ENCODE results near the gene MYO7B. TPM values are rescaled to one million over a fixed set of nuclear protein-coding genes. Genes with fewer than 3 reads are reported as not detected.

Gene MYO7B
- total and polyA plus RNA-seq, 7 donors: 0.28 to 0.61 (median 0.49) TPM

DNA sequence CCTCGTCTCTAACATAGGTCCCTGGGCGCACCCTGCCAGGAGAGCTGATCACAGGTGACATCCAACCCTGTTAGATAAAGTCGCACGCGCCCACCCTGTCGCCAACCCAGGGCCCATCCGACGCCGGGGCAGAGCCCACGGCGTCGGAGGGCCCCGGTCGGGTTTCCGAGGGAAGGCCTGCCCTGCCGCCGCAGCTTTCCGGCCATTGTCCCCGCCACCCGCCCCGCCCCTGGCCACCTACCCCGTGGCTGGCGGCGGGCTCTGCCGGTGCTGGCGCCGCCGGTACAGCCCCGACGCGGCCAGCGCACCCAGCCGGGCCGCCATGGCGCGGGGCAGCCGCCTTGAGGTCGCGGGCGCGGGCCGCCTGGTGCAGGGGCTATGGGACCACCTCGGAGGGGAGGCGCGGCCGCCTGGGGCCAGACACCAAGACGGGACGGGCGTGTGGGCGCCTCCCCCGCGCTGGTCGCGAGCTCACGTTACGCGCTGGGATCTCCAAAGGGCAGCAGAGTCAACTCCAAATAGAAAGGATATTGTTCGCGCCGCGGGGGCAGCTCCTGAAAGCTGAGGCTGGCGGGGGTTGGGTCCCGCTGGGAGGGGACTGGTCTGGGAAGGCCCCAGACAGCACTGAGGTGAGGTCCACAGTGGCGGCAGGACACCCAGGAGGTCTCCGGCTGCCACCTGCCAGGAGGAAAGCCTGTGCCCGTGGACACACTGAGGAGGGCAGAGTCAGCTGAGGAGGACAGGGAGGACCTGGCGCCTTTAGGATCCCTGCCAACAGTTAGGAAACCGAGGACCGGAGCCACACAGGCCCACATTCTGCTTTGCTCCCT is 128.8 kb downstream of the MYO7B start:
- peaks cover 6% of the 10 kb centered on the region for H3K4me1 ChIP-seq
- H3K9me3 ChIP-seq: no peaks in the 10 kb centered on the region
- WGBS, 3 donors: 13 to 27% (median 14%) methylated on average over 43 to 69 of the region's 69 CpGs
- peak overlapping the region; percentile 58 for H3K4me3 ChIP-seq
- DNase-seq: no peak
- H3K36me3 ChIP-seq (ENCODE audit: insufficient read depth in 1 of 2, low read depth in 1 of 2): no peaks in the 10 kb centered on the region
- H3K27ac ChIP-seq: peak overlapping the region; percentile 61
- H3K27me3 ChIP-seq (ENCODE audit: insufficient read depth in 3 of 3, low read length in 2 of 3): peaks cover 0 to 1% (median 0%) of the 10 kb centered on the region in 3 donors
- TF ChIP-seq, protein P1, sequence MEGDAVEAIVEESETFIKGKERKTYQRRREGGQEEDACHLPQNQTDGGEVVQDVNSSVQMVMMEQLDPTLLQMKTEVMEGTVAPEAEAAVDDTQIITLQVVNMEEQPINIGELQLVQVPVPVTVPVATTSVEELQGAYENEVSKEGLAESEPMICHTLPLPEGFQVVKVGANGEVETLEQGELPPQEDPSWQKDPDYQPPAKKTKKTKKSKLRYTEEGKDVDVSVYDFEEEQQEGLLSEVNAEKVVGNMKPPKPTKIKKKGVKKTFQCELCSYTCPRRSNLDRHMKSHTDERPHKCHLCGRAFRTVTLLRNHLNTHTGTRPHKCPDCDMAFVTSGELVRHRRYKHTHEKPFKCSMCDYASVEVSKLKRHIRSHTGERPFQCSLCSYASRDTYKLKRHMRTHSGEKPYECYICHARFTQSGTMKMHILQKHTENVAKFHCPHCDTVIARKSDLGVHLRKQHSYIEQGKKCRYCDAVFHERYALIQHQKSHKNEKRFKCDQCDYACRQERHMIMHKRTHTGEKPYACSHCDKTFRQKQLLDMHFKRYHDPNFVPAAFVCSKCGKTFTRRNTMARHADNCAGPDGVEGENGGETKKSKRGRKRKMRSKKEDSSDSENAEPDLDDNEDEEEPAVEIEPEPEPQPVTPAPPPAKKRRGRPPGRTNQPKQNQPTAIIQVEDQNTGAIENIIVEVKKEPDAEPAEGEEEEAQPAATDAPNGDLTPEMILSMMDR (IDR thresholded peaks at IDR 0.05): no peak
- intact Hi-C loops (cut with DNase I): no loop called here
- ATAC-seq: peak; percentile 50 to 66 (median 52)

DNA sequence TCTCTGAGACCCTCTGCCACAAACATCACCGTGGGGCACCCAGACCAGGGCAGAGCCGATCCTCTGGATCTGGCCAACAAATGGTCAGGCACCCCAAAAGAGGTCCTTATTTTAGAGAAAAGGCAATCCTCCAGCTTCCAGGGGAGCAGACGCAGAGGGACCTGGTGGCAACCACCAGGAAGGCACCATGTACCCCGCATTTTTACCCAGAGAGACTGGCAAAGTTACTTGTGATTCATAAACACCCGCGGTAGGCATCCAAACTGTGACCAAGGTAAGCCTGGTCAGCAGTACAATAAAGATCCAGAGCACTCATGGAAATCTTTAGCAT is 129.4 kb downstream of the MYO7B start:
- DNase-seq (no peak), ATAC-seq (no peak)
- no peaks in the 10 kb centered on the region for H3K36me3 ChIP-seq (ENCODE audit: insufficient read depth in 1 of 2, low read depth in 1 of 2)
- no peaks in the 10 kb centered on the region for H3K9me3 ChIP-seq
- TF ChIP-seq, protein P1 (IDR thresholded peaks at IDR 0.05): no peak
- intact Hi-C loops (cut with DNase I): no loop called here
- peaks cover 0 to 1% (median 0%) of the 10 kb centered on the region in 3 donors for H3K27me3 ChIP-seq (ENCODE audit: insufficient read depth in 3 of 3, low read length in 2 of 3)
- 84 to 95% (median 89%) methylated on average over 6 of the region's 6 CpGs for WGBS, 3 donors
- peak overlapping the region; percentile 61 for H3K27ac ChIP-seq
- peak overlapping the region; percentile 58 for H3K4me3 ChIP-seq
- peaks cover 6% of the 10 kb centered on the region for H3K4me1 ChIP-seq

DNA sequence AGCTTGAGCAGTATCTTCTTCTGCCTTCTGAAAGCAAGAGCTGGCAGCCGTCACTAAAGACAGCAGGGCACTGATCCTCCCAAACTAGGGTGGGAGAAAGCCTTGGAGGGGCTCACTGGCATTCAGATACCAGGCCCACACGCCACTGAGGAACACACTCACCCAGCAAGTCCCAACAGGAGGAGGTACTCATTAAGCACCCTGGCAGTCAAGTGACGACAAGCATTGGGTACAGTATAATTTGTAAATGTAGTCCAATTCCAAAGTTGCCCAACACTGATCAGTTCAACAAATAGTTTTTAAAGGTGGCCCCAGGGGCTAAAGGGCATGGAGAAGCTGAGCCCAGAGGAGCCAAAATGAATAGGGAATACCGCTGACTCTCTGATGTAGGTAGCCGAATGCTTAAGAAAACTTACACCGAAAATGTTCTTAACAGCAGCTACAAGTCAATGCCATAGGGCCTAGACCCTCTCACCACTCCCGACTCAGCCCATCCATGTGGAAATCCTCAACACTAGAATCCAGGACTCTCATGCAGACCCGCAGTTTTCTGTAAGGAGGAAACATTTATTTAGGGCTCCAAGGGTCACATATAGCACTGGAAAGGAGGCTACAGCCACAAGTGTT is 129.9 kb downstream of the MYO7B start:
- H3K4me1 ChIP-seq: peaks cover 6% of the 10 kb centered on the region
- H3K27ac ChIP-seq: peak overlapping the region; percentile 61
- H3K4me3 ChIP-seq: no peak overlapping the region

DNA sequence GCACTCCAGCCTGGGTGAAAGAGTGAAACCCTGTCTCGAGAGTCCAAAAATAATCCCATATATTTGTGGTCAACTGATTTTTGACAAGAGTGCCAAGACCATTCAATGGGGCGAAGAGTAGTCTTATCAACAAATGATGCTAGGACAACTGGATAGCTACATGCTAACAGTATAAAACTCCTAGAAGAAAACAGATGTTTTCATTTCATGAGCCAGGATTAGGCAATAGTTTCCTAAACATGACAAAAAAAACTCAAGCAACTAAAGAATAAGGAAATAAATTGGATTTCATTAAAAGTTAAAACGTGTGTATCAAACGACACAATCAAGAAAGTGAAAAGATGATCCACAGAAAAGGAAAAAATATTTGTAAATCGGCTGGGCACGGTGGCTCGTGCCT is 133.6 kb downstream of the MYO7B start:
- Histone ChIP-seq H3K4me1 (no peaks in the 10 kb centered on the region), H3K4me3 (no peak overlapping the region), H3K27ac (no peak overlapping the region), H3K27me3 (ENCODE audit: insufficient read depth in 3 of 3, low read length in 2 of 3) (peaks cover 0 to 1% (median 0%) of the 10 kb centered on the region in 3 donors), H3K9me3 (no peaks in the 10 kb centered on the region), H3K36me3 (ENCODE audit: insufficient read depth in 1 of 2, low read depth in 1 of 2) (no peaks in the 10 kb centered on the region)
- intact Hi-C loops (cut with DNase I): no loop called here
- TF ChIP-seq, protein P1 (IDR thresholded peaks at IDR 0.05): no peak
- no peak for ATAC-seq
- no peak for DNase-seq
- 74 to 79% (median 75%) methylated on average over 7 of the region's 7 CpGs for WGBS, 3 donors

More for the DNA sequence above, 129.9 kb downstream of the MYO7B start:
- H3K36me3 ChIP-seq (ENCODE audit: insufficient read depth in 1 of 2, low read depth in 1 of 2): no peaks in the 10 kb centered on the region
- WGBS, 3 donors: 84 to 87% (median 85%) methylated on average over 8 of the region's 8 CpGs
- no peaks in the 10 kb centered on the region for H3K9me3 ChIP-seq
- peaks cover 0 to 1% (median 0%) of the 10 kb centered on the region in 3 donors for H3K27me3 ChIP-seq (ENCODE audit: insufficient read depth in 3 of 3, low read length in 2 of 3)
- TF ChIP-seq, protein P1 (IDR thresholded peaks at IDR 0.05): no peak
- ATAC-seq (no peak), DNase-seq (no peak)
- intact Hi-C loops (cut with DNase I): no loop called here

Measured in psoas muscle (tissue), 8 donors.